Fibroblast of gingiva (primary cell): ENCODE results near the gene LENG9.
"Not testable (repeated sequence)": the region's sequence is repeated elsewhere in the genome, so short reads cannot be mapped to it uniquely, and the experiment has no call there.

Source experiments
- DNase-seq: peaks from one replicate; pipeline ENCODE4 v3.0.0-alpha.2; 2011; ENCODE audit warnings: low read depth

The LENG9 gene

DNA sequence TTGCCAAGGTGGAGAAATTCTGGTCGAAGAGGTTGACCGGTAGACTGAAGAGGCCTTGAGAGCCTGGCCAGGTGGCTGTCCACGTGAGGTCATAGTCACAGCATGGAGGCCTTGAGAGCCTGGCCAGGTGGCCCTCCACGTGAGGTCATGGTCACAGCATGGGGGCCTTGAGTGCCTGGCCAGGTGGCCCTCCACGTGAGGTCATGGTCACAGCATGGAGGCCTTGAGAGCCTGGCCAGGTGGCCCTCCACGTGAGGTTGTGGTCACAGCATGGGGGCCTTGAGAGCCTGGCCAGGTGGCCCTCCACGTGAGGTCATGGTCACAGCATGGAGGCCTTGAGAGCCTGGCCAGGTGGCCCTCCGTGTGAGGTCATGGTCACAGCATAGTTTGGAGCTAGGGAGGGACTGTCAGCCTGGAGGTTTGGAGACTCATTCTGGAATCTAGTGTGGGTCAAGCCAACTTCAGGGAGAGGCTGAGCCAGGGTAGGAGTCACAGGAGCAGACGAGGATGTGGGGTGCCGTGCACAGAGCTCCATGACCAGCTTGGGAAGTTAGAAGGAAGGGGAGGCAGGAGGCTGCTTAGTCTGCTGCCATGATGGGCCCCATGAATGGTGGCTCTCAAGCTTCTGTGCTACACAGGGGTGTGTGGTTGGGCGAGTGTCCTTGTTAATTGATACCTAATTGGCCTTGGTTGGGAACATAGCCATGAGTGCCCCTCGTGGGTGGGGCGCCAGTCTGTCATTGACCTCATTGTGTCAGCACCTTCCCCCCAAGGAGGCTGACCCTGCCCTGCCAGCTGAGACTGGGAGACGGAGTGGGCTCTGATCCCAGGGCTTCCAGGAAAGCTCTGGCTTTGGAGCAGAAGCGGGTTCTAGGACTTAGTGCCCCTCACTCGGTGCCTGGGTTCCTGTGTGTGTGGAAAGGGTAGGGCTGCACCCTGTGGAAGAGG, 4.0 kb downstream of the LENG9 start:
- DNase-seq = no peak

DNA sequence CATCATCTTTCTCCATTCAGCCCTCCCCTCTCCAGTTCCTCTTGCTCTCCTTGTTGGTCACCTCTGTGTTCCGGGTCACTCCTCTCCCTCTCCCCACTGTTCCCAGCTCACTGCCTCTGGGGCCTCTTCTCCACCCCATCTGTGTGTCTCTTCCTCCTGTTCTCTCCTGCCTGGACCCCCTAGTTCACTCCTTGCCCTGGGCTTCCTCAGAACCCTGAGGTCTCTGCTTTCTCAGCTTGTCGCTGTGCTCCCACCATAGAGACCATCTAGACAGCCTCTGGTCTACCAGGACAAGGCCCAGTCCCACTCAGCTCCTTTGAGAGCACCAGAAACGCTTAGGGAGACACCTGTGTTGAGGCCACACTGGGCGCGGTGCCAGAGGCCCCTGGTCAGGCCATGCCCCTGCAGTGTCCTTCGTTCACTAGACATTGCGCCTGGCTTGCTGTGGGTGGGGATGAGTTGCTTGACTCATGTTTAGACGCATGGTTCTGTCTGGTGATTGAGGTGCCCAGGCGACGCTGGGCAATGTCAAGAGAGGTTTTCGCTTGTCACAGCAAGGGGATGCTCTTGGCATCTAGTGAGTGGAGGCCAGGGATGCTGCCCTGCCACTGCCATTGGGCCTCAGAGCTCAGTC, 4.8 kb downstream of the LENG9 start:
- DNase-seq = no peak

- DNase-seq = no peak
These were observed 5.6 kb downstream of the LENG9 start for GRCh38 chr19:54457773-54458647.

GRCh38 chr19:54456423-54457373, 6.9 kb downstream of the LENG9 start:
- DNase-seq = no peak

DNA sequence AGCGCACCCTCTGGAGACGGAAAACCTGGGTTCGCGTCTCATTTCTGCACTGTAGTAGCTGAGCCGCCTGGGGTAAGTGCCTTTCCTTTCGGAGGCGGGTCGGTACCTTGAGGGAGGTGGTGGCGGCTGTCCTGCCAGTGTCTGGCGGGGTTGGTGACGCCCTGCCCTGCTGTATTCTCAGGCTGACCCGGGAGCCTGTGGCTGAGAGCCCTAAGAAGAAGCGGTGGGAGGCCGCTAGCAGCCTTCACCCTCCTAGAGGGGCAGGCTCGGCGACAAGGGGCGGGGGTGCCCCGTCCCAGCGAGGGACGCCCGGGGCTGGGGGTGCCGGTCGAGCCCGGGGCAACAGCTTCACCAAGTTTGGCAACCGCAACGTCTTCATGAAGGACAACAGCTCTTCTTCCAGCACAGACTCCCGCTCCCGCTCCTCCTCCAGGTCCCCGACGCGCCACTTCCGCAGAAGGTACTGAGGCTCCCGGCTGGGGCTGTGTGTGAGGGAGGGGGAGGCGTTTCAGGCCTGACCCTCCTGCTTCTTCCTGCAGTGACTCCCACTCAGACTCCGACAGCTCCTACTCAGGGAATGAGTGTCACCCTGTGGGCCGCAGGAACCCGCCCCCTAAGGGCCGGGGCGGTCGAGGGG, 7.7 kb downstream of the LENG9 start:
- DNase-seq = no peak

DNA sequence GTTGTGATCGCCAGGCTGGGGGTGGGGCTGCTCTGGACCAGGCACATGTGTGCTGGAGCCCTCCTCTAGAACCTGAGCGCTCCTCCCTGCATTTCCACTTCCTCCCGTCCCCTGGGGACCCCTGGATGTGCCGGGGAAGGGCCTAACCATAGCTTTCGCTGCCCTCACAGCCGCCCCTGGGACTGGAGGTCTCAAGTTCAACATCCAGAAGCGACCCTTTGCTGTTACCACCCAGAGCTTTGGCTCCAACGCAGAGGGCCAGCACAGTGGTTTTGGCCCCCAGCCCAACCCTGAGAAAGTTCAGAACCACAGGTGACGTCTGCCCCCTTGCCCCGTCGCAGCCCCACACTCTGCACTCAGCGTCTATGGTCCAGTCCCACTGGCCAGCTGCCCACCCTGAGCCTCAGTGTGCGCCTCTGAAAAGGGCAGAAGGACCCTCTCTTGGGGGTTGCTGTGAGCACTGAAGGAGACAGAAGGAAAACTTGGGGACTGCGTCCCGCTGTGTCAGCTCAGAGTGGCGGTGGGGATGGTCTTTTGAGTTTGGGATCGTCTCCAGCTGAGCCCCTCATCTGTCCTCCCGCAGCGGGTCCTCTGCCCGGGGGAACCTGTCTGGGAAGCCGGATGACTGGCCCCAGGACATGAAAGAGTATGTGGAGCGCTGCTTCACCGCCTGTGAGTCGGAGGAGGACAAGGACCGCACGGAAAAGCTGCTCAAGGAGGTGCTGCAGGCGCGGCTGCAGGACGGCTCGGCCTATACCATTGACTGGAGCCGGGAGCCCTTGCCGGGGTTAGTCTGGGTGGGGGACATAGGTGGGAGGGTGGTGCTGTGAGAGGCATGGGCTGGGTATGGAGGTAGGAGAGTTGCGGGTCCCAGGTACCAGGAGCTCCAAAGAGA, 8.6 kb downstream of the LENG9 start:
- no peak for DNase-seq

GRCh38 chr19:54453921-54454780, 9.4 kb downstream of the LENG9 start:
- no peak for DNase-seq

DNA sequence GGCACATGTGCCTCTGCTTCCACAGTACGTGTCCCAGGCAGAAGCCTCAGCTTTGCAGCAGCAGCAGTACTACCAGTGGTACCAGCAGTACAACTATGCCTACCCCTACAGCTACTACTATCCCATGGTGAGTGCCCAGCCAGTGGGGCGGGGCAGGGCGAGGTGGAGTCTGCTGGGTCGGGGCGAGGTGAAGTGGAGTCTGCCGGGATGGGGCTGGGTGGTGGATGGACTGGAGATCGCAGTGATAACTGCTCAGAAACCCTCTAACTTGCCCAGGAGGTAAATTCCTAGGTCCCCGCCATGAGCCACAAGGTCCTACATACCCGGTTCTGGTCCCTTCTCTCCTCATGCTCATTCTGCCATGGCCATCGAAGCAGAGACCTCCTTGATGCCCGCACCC, 11.0 kb downstream of the LENG9 start:
- DNase-seq = no peak

DNA sequence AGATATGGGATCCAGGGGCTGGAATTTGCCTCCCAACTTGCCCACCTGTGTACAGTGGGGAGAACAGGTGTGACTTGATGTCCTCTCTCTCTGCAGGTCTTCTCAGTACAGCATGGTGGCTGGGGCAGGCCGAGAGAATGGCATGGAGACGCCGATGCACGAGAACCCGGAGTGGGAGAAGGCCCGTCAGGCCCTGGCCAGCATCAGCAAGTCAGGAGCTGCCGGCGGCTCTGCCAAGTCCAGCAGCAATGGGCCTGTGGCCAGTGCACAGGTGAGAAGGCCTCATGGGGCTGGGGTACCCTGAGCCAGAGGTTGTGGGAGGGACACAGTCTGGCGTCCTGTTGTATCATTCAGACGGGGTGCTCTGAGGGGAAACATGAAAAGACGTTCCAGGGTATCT, 11.6 kb downstream of the LENG9 start:
- no peak for DNase-seq

DNA sequence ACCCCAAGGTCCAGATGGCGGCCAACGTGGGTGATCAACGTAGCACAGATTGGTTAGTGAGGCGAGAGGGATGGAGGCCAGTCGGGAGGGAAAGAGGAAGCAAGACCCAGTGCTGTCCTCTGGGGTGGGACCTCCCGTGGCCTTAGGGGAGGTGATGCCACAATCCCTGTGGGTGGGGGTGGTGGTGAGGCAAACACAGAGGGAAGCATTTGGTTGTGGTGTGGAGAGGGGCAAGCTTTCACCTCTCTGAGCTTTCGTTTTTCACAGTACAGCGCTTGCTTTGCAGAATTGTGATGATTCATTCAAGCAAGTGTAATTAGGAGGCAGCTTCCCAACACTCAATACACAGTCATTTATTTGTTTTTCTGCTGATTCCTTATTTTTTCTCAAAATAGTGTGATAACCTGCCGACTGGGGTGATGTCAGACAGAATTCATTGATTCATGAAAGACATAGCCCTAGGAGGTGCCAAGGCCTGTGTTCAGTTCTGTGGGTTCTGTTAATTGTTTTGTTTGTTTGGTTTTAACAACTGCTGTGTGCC, 12.2 kb downstream of the LENG9 start:
- no peak for DNase-seq

GRCh38 chr19:54449701-54450069, 13.9 kb downstream of the LENG9 start:
- DNase-seq = no peak

GRCh38 chr19:54448774-54449700, 14.5 kb downstream of the LENG9 start, which contains the start of gene LENG8:
LENG8 (plus strand) TSS chr19:54449199; CDS start chr19:54451345, 2,146 bp downstream.
- DNase-seq = peak; percentile 99

DNA sequence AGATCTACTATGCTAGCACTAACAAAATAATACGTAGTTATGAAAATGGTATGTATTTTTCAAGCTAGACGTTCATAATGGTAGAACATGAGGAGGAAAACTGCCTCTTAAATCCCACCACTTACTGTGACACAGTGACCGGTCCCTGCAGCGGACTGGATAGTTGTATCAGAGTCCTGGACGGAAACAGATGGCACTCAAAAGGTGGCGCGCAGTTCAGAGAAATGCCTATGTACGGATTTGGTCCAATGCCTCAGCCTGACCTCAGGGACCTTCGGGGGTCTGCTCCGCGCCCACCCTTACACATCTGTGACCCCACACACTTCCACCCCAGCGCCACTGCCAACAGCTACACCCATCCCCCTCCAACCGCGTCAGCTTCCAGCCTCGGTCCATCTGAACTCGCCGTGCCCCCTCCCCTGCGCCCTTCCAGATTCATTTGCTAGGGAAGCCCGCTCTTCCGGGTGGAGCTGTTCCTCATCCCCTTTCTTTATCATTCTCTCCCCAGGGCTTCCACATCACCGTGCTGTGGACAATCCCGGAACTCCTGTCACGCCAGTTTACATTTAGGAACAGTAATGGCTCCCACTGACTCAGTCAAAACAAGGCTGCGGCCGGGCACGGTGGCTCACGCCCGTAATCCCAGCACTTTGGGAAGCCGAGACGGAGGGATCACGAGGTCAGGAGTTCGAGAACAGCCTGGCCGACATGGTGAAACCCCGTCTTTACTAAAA, 15.4 kb downstream of the LENG9 start:
- DNase-seq = peak; percentile 52

- not testable (repeated sequence) for DNase-seq
These were observed 17.2 kb downstream of the LENG9 start for GRCh38 chr19:54446349-54446748.

DNA sequence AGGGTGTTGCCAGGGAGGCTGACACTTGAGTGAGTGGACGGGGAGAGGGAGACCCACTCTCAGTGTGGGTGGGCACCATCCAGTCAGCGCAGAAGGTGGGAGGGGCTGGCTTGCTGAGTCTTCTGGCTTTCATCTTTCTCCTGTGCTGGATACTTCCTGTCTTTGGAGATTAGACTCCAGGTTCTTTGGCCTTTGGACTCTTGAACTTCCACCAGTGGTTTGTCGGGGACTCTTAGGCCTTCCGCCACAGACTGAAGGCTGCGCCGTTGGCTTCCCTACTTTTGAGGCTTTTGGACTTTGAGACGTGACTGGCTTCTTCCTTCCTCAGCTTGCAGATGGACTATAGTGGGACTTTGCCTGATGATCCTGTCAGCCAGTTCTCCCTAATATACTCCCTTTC, 18.8 kb downstream of the LENG9 start:
- no peak for DNase-seq

DNA sequence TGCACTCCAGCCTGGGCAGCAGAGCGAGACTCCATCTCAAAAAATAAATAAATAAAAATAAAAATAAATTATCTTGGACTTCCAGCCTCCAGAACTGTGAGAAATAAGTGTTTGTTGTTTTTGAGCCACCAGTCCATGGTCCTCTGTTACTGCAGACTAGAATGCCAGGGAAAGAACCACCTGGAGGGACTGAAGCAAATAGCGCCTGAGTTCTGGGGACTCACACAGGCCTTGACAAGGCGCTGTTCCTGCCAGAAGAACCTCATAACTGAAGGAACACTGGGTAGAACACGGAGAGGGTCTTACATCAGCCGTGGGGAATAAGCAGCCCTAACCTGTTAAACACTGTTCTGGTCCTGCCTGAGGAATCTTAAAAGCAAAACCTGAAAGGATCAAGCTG, 22.9 kb downstream of the LENG9 start:
- no peak for DNase-seq
